ENCODE data around the gene SCAP. TPM values are rescaled to one million over a fixed set of nuclear protein-coding genes. Genes with fewer than 3 reads are reported as not detected.

The SCAP gene
- total RNA-seq, 1 donor from 2014 or later = 84.7 TPM

DNA sequence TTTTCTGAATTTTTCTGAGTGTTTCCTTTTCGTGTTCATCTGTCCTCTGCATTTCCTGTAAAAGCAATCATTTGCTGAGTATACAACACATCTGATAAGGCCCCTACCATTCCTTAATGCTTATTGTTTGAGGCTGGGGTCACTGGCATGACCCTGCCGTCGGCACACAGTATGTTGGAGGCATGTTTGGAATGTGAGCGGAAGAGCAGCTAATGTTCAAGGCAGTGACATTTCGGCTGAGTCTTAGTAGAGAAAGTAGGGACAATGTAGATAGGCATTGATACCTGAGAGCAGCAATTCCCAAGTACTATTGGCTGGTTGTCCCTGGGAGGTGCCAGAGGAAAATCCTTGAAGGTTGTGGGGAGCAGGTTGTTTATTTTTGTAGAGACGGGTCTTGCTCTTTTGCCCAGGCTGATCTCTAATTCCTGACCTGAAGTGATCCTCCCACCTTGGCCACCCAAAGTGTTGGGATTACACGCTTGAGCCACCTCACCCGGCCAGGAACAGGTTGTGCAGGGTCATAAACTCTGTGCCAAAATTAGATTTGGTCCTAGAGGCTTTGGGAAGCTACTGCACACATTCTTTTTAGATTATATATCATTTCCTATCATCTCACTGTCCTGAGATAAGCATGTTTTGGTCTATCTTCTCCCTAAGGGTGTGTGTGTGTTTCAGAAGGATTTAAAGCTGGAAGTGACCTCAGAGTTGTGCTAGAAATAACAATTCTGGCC, 81.4 kb downstream of the SCAP start:
- TF ChIP-seq POLR2A (IDR thresholded peaks at IDR 0.05) = no peak
- TF ChIP-seq, protein P1, sequence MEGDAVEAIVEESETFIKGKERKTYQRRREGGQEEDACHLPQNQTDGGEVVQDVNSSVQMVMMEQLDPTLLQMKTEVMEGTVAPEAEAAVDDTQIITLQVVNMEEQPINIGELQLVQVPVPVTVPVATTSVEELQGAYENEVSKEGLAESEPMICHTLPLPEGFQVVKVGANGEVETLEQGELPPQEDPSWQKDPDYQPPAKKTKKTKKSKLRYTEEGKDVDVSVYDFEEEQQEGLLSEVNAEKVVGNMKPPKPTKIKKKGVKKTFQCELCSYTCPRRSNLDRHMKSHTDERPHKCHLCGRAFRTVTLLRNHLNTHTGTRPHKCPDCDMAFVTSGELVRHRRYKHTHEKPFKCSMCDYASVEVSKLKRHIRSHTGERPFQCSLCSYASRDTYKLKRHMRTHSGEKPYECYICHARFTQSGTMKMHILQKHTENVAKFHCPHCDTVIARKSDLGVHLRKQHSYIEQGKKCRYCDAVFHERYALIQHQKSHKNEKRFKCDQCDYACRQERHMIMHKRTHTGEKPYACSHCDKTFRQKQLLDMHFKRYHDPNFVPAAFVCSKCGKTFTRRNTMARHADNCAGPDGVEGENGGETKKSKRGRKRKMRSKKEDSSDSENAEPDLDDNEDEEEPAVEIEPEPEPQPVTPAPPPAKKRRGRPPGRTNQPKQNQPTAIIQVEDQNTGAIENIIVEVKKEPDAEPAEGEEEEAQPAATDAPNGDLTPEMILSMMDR (IDR thresholded peaks at IDR 0.05) = no peak

DNA sequence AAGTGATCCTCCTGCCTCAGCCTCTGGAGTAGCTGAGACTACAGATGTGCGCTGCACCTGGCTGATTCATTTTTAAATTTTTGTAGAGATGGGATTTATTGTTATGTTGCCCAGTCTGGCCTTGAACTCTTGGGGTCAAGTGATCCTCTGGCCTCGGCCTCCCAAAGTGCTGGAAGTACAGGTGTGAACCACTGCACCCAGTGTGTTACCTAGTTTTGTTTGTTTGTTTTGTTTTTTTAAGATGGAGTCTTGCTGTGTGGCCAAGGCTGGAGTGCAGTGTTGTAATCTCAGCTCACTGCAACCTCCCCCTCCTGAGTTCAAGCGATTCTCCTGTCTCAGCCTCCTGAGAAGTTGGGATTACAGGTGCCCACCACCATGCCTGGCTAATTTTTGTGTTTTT, 82.8 kb downstream of the SCAP start:
- Histone ChIP-seq H3K27ac (no peak overlapping the region), H3K4me3 (no peak overlapping the region), H3K4me1 (peaks cover 48% of the 10 kb centered on the region), H3K9me3 (no peaks in the 10 kb centered on the region), H3K36me3 (peaks cover 0 to 10% of the 10 kb centered on the region in 2 donors), H3K27me3 (no peaks in the 10 kb centered on the region)
- no peak for DNase-seq (ENCODE audit: extremely low spot score in 2 of 2)
- intact Hi-C loops (cut with DNase I) = no loop called here
- TF ChIP-seq, protein P1 (IDR thresholded peaks at IDR 0.05) = no peak
- TF ChIP-seq POLR2AphosphoS5 (IDR thresholded peaks at IDR 0.05; ENCODE audit: insufficient read depth in 1 of 2, low read depth in 1 of 2) (no peak), POLR2A (IDR thresholded peaks at IDR 0.05) (no peak)

More for the DNA sequence above, 81.4 kb downstream of the SCAP start:
- Histone ChIP-seq H3K4me1 (peaks cover 45% of the 10 kb centered on the region), H3K36me3 (no peaks in the 10 kb centered on the region), H3K9me3 (no peaks in the 10 kb centered on the region), H3K27me3 (no peaks in the 10 kb centered on the region), H3K4me3 (no peak overlapping the region), H3K27ac (no peak overlapping the region)
- DNase-seq (ENCODE audit: extremely low spot score in 2 of 2) = no peak
- intact Hi-C loops (cut with DNase I) = no loop called here

DNA sequence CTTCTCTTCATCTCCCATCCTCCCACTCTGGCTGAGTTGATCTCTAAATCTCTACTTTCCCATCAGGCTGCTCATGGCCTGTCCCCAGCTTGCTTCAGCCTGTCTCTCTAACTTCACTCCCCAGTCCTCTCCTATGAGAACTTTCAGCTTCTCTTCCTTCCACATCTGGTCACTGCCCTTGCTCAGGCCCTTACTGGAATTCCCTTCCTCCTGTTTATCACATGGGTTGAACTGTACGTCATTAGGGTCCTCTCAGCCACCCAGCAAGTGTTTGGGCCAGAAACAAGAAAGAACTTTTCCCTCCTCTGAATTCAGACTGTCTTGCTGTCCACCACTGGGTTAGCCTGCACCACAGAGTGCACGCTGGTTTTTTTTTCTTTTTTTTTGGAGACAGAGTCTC, 89.9 kb downstream of the SCAP start:
- H3K9me3 ChIP-seq = no peaks in the 10 kb centered on the region
- TF ChIP-seq, protein P1 (IDR thresholded peaks at IDR 0.05) = no peak
- no peak for TF ChIP-seq POLR2AphosphoS5 (IDR thresholded peaks at IDR 0.05; ENCODE audit: insufficient read depth in 1 of 2, low read depth in 1 of 2)
- TF ChIP-seq POLR2A (IDR thresholded peaks at IDR 0.05) = no peak
- H3K36me3 ChIP-seq = peaks cover 0 to 11% of the 10 kb centered on the region in 2 donors
- no peaks in the 10 kb centered on the region for H3K27me3 ChIP-seq
- no peak for DNase-seq (ENCODE audit: extremely low spot score in 2 of 2)
- H3K4me1 ChIP-seq = peaks cover 52% of the 10 kb centered on the region
- intact Hi-C loops (cut with DNase I) = no loop called here
- H3K4me3 ChIP-seq = no peak overlapping the region
- H3K27ac ChIP-seq = no peak overlapping the region

DNA sequence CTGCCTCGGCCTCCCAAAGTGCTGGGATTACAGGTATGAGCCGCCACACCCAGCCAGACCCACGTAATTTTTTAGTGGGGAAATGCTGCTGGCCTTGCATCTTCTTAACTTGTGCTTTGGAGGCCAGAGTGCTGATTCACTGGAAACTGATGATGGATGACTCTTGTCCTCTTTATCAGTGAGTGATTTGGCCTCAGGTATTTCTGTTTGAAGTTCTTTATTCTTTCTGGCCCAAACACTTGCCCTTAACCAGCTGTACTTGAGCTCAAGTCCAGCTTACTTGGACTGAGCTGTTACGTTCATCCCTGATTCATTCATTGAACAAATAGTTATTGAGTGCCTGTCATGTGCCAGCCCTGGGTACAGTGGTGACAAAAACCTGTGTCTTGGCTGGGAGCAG, 90.7 kb downstream of the SCAP start:
- TF ChIP-seq POLR2AphosphoS5 (IDR thresholded peaks at IDR 0.05; ENCODE audit: insufficient read depth in 1 of 2, low read depth in 1 of 2) = no peak
- TF ChIP-seq, protein P1 (IDR thresholded peaks at IDR 0.05) = no peak
- no peak for TF ChIP-seq POLR2A (IDR thresholded peaks at IDR 0.05)
- no peak for DNase-seq (ENCODE audit: extremely low spot score in 2 of 2)
- Histone ChIP-seq H3K27me3 (no peaks in the 10 kb centered on the region), H3K4me3 (no peak overlapping the region), H3K4me1 (peaks cover 55% of the 10 kb centered on the region), H3K27ac (no peak overlapping the region), H3K36me3 (peaks cover 0 to 11% of the 10 kb centered on the region in 2 donors), H3K9me3 (no peaks in the 10 kb centered on the region)
- intact Hi-C loops (cut with DNase I) = no loop called here

DNA sequence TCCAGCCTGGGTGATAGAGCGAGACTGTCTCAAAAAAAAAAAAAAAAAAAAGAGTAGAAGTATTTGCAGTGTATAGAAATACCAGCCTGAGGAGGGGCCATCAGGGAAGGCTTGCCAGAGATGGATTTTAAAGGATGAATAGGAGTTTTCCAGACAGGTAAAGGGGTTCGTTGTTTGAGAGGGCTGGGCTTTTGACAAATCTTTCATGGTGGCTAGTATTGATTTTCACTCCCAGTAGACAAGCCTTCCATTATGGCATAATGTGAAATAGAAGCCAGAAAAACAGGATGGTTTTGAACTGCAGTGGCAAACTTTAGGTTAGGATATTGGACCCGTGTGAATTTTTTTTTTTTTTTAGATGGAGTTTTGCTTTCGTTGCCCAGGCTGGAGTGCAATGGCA, 91.3 kb downstream of the SCAP start:
- Histone ChIP-seq H3K4me1 (peaks cover 61% of the 10 kb centered on the region), H3K4me3 (no peak overlapping the region), H3K27ac (no peak overlapping the region), H3K36me3 (peaks cover 0 to 11% of the 10 kb centered on the region in 2 donors), H3K27me3 (no peaks in the 10 kb centered on the region), H3K9me3 (no peaks in the 10 kb centered on the region)
- TF ChIP-seq, protein P1 (IDR thresholded peaks at IDR 0.05) = no peak
- TF ChIP-seq POLR2A (IDR thresholded peaks at IDR 0.05) = no peak
- TF ChIP-seq POLR2AphosphoS5 (IDR thresholded peaks at IDR 0.05; ENCODE audit: insufficient read depth in 1 of 2, low read depth in 1 of 2) = no peak
- DNase-seq (ENCODE audit: extremely low spot score in 2 of 2) = no peak
- intact Hi-C loops (cut with DNase I) = no loop called here

Data from vagina (tissue), 2 donors.